Hematopoietic multipotent progenitor cell treated with erythropoietin and hydrocortisone succinate and interleukin-3 and kit ligand, for 17 days (in vitro differentiated cells): ENCODE measurements around the gene OR6C75.
"Not testable (repeated sequence)": the region's sequence is repeated elsewhere in the genome, so short reads cannot be mapped to it uniquely, and the experiment has no call there.

ENCODE experiments used
- DNase-seq: peaks from one replicate; pipeline ENCODE4 v3.0.0-alpha.2; 2015; ENCODE audit warnings: low spot score

Gene OR6C75

GRCh38 chr12:55362675-55363074, at the start of gene OR6C75:
OR6C75 (plus strand) TSS chr12:55362975; CDS start chr12:55365111, 2,136 bp downstream.
- DNase-seq = no peak

GRCh38 chr12:55314043-55314442, 48.7 kb upstream of the OR6C75 start, which contains the start of gene OR6C1:
OR6C1 (plus strand) TSS chr12:55314343; CDS start chr12:55320600, 6,257 bp downstream.
- no peak for DNase-seq

DNA sequence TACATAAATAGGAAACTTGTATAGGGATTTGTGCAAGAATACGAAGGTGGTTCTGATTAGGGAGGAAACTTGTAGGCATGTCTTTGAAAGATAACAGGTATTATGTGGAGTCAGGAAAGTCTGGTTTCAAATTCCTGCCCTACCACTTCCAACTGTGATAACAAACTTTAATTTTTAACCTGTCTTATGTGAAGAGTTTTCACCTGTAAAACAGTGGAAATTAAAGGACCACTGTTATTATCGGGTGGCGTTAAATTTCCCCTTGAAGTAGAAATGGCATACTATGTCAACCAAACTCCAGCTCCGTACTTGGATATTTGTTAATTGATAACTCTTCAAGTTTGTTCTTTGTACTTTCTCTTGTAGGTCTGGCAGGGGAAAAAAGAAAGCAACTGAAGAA, 42.6 kb upstream of the OR6C75 start:
- DNase-seq = no peak

GRCh38 chr12:55325801-55326200, 37.0 kb upstream of the OR6C75 start:
- DNase-seq = not testable (repeated sequence)

GRCh38 chr12:55330446-55330845, 32.3 kb upstream of the OR6C75 start, which contains the start of gene OR6C3:
OR6C3 (plus strand) TSS chr12:55330746; CDS start chr12:55331701, 955 bp downstream.
- no peak for DNase-seq

- DNase-seq = no peak
These were observed 26.8 kb upstream of the OR6C75 start for GRCh38 chr12:55336002-55336401.

DNA sequence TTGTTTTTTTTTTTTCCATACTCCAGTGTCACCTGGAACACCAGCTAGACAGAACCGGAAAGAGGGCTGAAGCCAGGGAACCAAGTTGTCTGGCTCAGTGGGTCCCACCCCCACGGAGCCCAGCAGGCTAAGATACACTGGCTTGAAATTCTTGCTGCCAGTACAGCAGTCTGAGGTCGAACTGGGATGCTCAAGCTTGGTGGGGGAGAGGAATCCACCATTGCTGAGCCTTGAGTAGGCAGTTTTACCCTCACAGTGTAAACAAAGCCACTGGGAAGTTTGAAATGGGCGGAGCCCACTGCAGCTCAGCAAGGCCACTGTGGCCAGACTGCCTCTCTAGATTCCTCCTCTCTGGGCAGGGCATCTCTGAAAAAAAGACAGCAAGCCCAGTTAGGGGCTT, 7.4 kb upstream of the OR6C75 start:
- DNase-seq = not testable (repeated sequence)

GRCh38 chr12:55365086-55365485, 2.3 kb downstream of the OR6C75 start:
- no peak for DNase-seq

DNA sequence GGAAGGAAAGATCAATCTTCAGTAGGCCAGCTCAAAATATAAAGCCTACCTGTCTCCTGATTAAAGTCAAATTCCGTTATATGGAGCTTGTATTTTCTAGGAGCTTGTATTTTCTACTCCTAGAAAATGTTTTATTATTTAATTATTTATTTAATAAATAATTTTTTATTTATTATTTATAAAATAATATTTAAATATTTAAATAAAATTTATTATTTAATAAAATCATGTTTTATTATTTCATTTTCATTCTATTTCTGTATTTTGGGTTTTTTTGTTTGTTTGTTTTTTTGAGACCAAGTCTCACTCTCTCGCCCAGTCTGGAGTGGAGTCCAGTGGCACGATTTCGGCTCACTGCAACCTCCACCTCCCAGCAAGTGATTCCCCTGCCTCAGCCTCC, 9.7 kb downstream of the OR6C75 start:
- no peak for DNase-seq

GRCh38 chr12:55385891-55386290, 23.1 kb downstream of the OR6C75 start:
- DNase-seq = no peak

DNA sequence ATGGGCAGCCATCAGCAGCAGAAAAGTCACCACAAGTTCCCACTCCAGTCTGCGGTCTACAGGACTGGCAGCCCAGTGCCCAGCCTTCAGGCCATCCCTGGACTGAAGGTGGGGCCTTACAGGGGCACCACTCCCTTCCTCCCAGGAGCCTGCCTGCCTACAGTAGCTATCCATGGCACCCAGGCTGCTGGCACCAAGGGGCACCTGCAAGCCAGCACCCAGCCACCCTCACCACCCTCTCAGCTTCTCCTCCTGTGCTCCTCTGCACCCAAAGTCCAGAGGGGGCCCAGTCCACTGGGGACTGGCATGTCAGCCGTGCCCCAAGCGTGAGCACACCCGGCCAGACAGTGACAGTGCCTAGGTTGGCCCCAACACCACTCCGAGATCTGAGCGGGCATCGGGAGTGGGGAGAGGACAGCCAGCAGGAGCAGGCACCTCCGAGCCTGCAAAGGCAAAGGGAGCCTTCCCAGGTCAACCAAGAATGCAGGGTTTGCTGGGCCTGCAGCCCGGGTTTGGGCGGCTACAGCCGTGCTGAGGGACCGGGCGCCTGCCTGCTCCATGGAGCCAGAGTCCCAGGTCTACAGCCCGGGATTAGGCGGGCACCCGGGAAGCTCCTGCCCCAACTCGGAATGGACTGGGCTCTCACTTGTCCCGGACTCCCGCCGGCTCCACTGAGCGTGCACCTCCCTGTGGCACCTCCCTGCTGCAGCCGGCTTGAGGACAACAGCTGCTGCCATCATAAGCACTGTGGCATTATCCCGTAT, 29.4 kb downstream of the OR6C75 start:
- no peak for DNase-seq

- DNase-seq = no peak
These were observed 33.6 kb downstream of the OR6C75 start for GRCh38 chr12:55396326-55396725.

DNA sequence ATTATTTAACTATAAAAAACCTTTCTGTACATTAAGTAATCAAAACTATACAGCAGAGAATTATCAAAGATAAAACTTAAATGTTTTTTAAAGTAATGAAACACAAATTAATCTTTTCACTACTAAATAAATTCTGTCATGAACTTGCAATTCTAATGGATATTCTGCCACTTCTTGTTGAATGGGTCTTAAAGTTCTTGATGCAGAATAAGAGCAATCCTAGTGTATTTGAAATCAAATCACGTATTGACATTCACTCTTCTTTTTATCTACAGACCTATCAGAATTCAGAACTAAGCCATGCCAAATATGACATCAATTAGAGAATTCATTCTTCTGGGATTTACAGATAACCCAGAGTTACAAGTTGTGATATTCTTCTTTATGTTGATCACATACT, 37.5 kb downstream of the OR6C75 start, which contains the start of gene OR6C65:
Gene OR6C65, plus strand, starts transcription at position 301 of the 400 bp plus-strand sequence. Its CDS starts 0 bp downstream, at position 301.
- DNase-seq = no peak

- DNase-seq = no peak
These were observed 45.1 kb downstream of the OR6C75 start for GRCh38 chr12:55407866-55408265.

DNA sequence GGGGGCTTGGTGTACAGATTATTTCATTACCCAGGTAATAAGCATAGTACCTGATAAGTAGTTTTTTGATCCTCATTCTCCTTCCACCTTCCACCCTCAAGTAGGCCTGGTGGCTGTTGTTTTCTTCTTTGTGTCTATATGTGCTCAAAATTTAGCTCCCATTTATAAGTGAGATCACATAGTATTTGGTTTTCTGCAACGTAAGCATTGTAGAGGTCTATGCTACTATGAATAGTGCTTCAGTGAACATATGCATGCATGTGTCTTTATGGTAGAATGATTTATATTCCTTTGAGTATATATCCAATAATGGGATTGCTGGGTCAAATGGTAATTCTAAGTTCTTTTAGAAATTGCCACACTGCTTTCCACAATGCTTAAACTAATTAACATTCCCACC, 46.4 kb downstream of the OR6C75 start:
- not testable (repeated sequence) for DNase-seq

GRCh38 chr12:55412138-55412537, 49.4 kb downstream of the OR6C75 start:
- DNase-seq = not testable (repeated sequence)

- not testable (repeated sequence) for DNase-seq
These were observed 51.0 kb downstream of the OR6C75 start for GRCh38 chr12:55413498-55414388.

DNA sequence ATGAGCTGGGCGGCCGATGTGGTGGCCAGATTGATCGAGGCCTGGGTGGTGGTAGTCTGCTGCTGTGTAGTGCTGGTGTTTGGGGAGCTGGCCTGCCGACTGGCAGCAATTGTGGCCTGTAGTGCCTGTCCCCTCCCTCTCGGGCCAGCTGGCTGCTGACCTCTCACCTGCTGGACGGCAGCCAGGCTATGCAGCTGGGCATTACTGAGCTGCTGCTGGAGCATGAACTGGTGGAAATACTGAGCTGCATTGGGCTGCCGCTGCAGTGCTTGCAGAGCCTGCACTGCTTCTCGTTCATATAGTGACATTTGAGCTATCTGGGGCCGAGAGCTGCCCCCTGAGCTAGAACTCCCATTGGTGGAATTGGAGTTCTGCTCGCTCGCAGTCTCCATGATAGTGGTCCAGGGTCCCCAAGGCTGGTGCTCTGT, 51.6 kb downstream of the OR6C75 start:
- not testable (repeated sequence) for DNase-seq

DNA sequence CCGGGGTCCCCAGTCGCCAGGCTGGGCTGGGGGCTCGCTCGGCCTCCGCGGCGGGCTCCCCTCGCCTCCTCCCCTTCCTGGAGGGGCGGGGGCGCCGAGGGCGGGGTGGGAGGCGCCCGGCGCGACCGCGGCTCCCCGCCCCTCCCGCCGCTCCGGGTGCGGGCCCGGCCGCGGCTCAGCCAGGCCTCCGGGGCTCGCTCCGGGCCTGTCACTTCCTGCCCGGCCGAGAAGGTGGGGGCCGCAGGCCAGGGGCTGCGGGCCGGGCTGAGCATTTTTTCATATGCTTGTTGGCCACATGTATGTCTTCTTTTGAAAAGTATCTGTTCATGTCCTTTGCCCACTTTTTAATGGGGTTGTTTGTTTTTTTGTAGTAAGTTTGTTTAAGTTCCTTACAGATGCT, 52.1 kb downstream of the OR6C75 start:
- DNase-seq = not testable (repeated sequence)

DNA sequence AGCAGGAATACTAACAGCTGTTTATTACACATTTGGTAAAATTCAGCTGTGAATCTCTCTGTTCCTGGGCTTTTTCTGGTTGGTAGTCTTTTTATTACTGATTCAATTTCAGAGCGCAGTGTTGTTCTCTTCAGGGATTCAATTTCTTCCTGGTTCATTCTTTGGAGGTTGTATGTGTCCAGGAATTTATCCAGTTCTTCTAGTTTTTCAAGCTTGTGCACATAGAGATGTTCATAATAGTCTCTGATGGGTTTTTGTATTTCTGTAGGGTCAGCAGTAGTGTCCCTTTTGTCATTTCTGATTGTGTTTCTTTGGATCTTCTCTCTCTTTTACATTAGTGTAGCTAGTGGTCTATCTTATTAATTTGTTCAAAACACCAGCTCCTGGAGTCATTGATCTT, 54.2 kb downstream of the OR6C75 start:
- DNase-seq = no peak
